Measurements from ENCODE around the gene GRB2. TPM values are rescaled to one million over a fixed set of nuclear protein-coding genes. Genes with fewer than 3 reads are reported as not detected.
A peak's percentile ranks its signal among the peaks of the same experiment; 100 is the strongest.

Gene GRB2
- total RNA-seq, 1 donor = 68.8 TPM

DNA sequence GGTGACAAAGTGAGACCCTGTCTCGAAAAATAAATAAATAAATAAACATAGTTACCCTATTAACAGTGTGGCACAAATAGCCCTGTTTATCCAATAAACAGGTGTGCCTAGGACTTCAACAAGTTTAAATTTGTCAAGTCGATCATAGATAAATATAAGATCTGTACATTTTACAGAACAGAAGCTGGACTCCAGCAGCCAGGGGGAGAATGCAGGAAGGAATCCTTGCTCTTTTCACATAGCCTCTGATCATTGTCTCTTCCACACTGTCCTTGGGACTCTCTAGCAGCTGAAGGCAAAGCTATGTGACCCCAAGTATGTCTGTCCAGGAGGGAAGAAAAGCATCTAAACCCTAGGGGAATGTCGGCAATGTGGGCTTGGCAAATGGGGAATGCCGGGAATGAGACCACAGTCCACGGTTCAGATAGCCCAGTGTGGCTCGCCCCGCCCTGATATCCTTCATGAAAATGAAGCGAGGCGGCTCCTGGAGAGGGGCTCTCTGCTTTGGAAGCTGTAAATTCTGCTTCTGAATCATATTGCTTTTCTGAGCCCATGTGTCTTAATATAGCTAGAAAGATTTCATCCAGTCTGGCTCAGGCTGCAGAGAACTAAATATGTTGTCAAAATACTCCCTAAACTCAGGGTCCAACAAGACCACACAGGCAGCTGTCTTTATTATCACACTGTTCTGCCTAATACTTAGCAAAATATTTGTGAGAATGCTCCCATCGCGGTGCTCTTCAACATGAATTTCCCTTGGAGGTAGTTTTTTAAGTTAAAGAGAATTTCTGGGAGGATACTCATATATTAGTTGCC is 24.9 kb upstream of the GRB2 start:
- Histone ChIP-seq H2AFZ (ENCODE audit: low read length) (peak overlapping the region; percentile 58), H3K36me3 (ENCODE audit: insufficient read depth, low read length) (no peaks in the 10 kb centered on the region), H3K4me2 (ENCODE audit: insufficient read depth, low read length) (peak overlapping the region; percentile 43), H3K27ac (ENCODE audit: low read depth, low read length) (peak overlapping the region; percentile 34), H3K4me3 (ENCODE audit: insufficient read depth, low read length) (peak overlapping the region; percentile 20), H3K79me2 (ENCODE audit: insufficient read depth, low read length) (no peaks in the 10 kb centered on the region), H3K9me3 (ENCODE audit: low read depth, low read length) (no peaks in the 10 kb centered on the region), H4K20me1 (ENCODE audit: insufficient read depth, low read length) (no peaks in the 10 kb centered on the region), H3K4me1 (ENCODE audit: insufficient read depth, low read length) (peaks cover 27% of the 10 kb centered on the region), H3K27me3 (ENCODE audit: insufficient read depth, low read length) (peaks cover 3% of the 10 kb centered on the region)
- DNase-seq (ENCODE audit: insufficient read length, low spot score, missing footprints) = peak; percentile 77
- TF ChIP-seq, protein P1, sequence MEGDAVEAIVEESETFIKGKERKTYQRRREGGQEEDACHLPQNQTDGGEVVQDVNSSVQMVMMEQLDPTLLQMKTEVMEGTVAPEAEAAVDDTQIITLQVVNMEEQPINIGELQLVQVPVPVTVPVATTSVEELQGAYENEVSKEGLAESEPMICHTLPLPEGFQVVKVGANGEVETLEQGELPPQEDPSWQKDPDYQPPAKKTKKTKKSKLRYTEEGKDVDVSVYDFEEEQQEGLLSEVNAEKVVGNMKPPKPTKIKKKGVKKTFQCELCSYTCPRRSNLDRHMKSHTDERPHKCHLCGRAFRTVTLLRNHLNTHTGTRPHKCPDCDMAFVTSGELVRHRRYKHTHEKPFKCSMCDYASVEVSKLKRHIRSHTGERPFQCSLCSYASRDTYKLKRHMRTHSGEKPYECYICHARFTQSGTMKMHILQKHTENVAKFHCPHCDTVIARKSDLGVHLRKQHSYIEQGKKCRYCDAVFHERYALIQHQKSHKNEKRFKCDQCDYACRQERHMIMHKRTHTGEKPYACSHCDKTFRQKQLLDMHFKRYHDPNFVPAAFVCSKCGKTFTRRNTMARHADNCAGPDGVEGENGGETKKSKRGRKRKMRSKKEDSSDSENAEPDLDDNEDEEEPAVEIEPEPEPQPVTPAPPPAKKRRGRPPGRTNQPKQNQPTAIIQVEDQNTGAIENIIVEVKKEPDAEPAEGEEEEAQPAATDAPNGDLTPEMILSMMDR (IDR thresholded peaks at IDR 0.05; ENCODE audit: extremely low read depth, low read depth, low read length) = no peak

DNA sequence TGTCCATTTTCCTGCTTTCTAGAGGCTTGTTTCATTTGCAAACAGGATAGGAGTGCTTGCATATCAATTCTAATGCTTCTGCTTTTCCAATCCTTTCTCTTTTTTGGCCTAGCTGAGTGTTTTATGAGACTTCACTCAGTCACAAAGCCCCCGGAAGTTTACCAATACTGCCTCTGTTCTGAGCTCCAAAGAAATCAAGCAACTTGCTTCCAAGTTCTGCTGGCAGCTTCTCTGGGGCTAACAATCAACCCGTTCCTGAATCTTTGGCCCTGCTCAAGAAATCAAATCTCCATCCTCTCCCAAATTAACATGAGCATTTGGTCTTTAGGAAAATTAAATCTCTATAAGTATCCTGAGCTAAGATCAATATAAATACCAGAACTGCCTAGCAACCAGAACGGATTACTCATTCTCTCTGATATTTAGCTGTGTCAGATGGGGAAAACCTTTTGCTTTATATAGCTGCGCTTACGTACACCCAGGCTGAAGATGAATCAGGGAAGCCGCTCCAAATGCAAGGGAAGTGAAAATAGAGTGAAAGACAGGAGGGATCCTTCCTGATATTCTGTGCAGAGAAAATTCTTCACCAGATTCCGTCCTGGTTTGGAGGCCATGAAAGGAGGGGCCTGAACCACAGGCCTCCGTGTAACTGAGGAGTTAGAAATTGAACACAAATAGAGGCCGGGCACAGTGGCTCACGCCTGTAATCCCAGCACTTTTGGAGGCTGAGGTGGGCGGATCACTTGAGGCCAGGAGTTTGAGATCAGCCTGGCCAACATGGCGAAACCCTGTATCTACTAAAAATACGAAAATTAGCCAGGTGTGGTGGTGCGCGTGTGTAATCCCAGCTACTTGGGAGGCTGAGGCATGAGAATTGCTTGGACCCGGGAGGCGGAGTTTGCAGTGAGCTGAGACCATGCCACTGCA is 23.3 kb upstream of the GRB2 start:
- peaks cover 27% of the 10 kb centered on the region for H3K4me1 ChIP-seq (ENCODE audit: insufficient read depth, low read length)
- peak overlapping the region; percentile 66 for H3K4me2 ChIP-seq (ENCODE audit: insufficient read depth, low read length)
- TF ChIP-seq, protein P1 (IDR thresholded peaks at IDR 0.05; ENCODE audit: extremely low read depth, low read depth, low read length) = no peak
- peak overlapping the region; percentile 93 for H3K27ac ChIP-seq (ENCODE audit: low read depth, low read length)
- peak overlapping the region; percentile 37 for H3K4me3 ChIP-seq (ENCODE audit: insufficient read depth, low read length)
- no peaks in the 10 kb centered on the region for H3K27me3 ChIP-seq (ENCODE audit: insufficient read depth, low read length)
- DNase-seq (ENCODE audit: insufficient read length, low spot score, missing footprints) = peak; percentile 95
- no peaks in the 10 kb centered on the region for H3K79me2 ChIP-seq (ENCODE audit: insufficient read depth, low read length)
- H2AFZ ChIP-seq (ENCODE audit: low read length) = peak overlapping the region; percentile 41
- no peaks in the 10 kb centered on the region for H3K36me3 ChIP-seq (ENCODE audit: insufficient read depth, low read length)
- H4K20me1 ChIP-seq (ENCODE audit: insufficient read depth, low read length) = no peaks in the 10 kb centered on the region
- no peaks in the 10 kb centered on the region for H3K9me3 ChIP-seq (ENCODE audit: low read depth, low read length)

DNA sequence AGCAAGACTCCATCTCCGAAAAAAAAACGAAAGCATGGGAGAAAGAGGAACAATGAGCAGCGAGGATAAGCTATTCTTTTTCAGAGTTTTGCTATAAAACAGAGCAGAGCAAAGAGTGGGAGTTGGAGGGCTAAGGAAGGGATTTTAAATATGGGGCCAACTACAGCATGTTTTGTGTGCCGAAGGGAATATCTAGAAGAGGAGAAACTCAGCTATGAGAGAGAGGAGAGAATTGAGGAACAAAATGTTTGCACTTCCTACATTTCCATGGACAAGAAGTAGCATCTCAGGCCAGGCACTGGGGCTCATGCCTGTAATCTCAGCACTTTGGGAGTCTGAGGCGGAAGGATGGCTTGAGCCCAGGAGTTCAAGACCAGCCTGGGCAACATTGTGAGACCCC is 13.1 kb upstream of the GRB2 start:
- H4K20me1 ChIP-seq (ENCODE audit: insufficient read depth, low read length) = no peaks in the 10 kb centered on the region
- H3K27ac ChIP-seq (ENCODE audit: low read depth, low read length) = no peak overlapping the region
- H3K9me3 ChIP-seq (ENCODE audit: low read depth, low read length) = no peaks in the 10 kb centered on the region
- no peaks in the 10 kb centered on the region for H3K79me2 ChIP-seq (ENCODE audit: insufficient read depth, low read length)
- no peaks in the 10 kb centered on the region for H3K36me3 ChIP-seq (ENCODE audit: insufficient read depth, low read length)
- no peaks in the 10 kb centered on the region for H3K4me1 ChIP-seq (ENCODE audit: insufficient read depth, low read length)
- TF ChIP-seq, protein P1 (IDR thresholded peaks at IDR 0.05; ENCODE audit: extremely low read depth, low read depth, low read length) = no peak
- H3K27me3 ChIP-seq (ENCODE audit: insufficient read depth, low read length) = peaks cover 15% of the 10 kb centered on the region
- H3K4me2 ChIP-seq (ENCODE audit: insufficient read depth, low read length) = no peak overlapping the region
- H2AFZ ChIP-seq (ENCODE audit: low read length) = no peak overlapping the region
- no peak overlapping the region for H3K4me3 ChIP-seq (ENCODE audit: insufficient read depth, low read length)
- peak; percentile 14 for DNase-seq (ENCODE audit: insufficient read length, low spot score, missing footprints)

All from osteoblast (primary cell).